HG03280 (cell line): ENCODE measurements around the gene RGL2.
"Not testable (repeated sequence)": the region's sequence is repeated elsewhere in the genome, so short reads cannot be mapped to it uniquely, and the experiment has no call there.

Source experiments
- ATAC-seq: cut with Tn5 transposase; IDR thresholded peaks from one replicate; pipeline ENCODE4 v1.9.1; 2021; ENCODE audit warnings: mild to moderate bottlenecking, moderate library complexity; ENCODE audit not compliant: unreplicated experiment

RGL2 gene

GRCh38 chr6:33298773-33299236 is at the start of gene RGL2:
Gene RGL2, minus strand, starts transcription at chr6:33298942. Its CDS starts 332 bp downstream, at chr6:33298610.
- ATAC-seq: peak; percentile 28

GRCh38 chr6:33347816-33348215 is 49.1 kb upstream of the RGL2 start:
- ATAC-seq: no peak

GRCh38 chr6:33346972-33347371 is 48.2 kb upstream of the RGL2 start:
- not testable (repeated sequence) for ATAC-seq

GRCh38 chr6:33344701-33345697 is 46.3 kb upstream of the RGL2 start:
- ATAC-seq: no peak

GRCh38 chr6:33343953-33344611 is 45.3 kb upstream of the RGL2 start:
- no peak for ATAC-seq

GRCh38 chr6:33343606-33343952 is 44.8 kb upstream of the RGL2 start:
- ATAC-seq: not testable (repeated sequence)

- no peak for ATAC-seq
Observed at GRCh38 chr6:33339193-33339592, 40.5 kb upstream of the RGL2 start.

GRCh38 chr6:33336495-33336894 is 37.8 kb upstream of the RGL2 start:
- ATAC-seq: no peak

- no peak for ATAC-seq
Observed at GRCh38 chr6:33335916-33336315, 37.2 kb upstream of the RGL2 start.

- no peak for ATAC-seq
Observed at GRCh38 chr6:33333666-33334065, 34.9 kb upstream of the RGL2 start.

- no peak for ATAC-seq
Observed at GRCh38 chr6:33330736-33331135, 32.0 kb upstream of the RGL2 start.

- ATAC-seq: no peak
Observed at GRCh38 chr6:33329058-33329457, 30.3 kb upstream of the RGL2 start.

- ATAC-seq: no peak
Observed at GRCh38 chr6:33324125-33324524, 25.4 kb upstream of the RGL2 start.

GRCh38 chr6:33323623-33323948 is 24.8 kb upstream of the RGL2 start:
- ATAC-seq: peak; percentile 7

GRCh38 chr6:33321227-33321626 is 22.5 kb upstream of the RGL2 start:
- no peak for ATAC-seq

GRCh38 chr6:33320315-33321181 is 21.8 kb upstream of the RGL2 start:
- ATAC-seq: no peak

GRCh38 chr6:33319939-33320314 is 21.2 kb upstream of the RGL2 start:
- no peak for ATAC-seq

- ATAC-seq: no peak
Observed at GRCh38 chr6:33318426-33319073, 19.8 kb upstream of the RGL2 start.

- peak; percentile 54 for ATAC-seq
Observed at GRCh38 chr6:33317669-33318425, 19.1 kb upstream of the RGL2 start, which contains the start of gene ZBTB22. Gene ZBTB22, minus strand, starts transcription at chr6:33317744. Its CDS starts 828 bp downstream, at chr6:33316916.

GRCh38 chr6:33317419-33317668 is 18.6 kb upstream of the RGL2 start:
- no peak for ATAC-seq
